Measurements from ENCODE around the gene LRRC36.
"Not testable (repeated sequence)": the region's sequence is repeated elsewhere in the genome, so short reads cannot be mapped to it uniquely, and the experiment has no call there.

DNA sequence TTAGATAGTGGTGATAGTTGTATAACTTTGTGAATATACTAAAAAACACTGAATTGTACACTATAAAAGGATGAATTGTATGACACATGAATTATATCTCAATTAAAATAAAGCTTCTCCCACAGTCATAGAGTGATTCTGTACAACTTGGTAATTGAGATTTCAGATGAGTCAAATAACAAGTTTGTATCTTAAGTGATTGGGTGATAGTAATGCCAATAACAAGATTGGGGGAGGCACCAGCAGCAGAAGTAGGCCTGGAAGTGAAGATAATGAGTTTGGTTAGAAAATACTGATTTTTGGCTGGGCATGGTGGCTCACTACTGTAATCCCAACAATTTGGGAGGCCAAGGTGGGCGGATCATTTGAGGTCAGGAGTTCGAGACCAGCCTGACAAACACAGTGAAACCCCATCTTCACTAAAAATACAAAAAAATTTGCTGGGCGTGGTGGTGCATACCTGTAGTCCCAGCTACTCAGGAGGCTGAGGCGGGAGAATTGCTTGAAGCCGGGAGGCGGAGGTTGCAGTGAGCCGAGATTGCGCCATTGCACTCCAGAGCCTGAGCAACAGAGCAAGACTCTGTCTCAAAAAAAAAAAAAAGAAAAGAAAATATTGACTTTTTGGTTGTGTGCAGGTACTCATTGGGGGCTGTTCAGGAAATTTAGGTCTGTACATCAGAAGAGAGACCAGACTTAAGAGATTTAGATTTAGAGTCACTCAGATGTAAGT is 33.1 kb downstream of the LRRC36 start:
- not testable (repeated sequence) for TF ChIP-seq POLR2A (IDR thresholded peaks at IDR 0.05; ENCODE audit: control extremely low read depth in 1 of 2, low read depth in 2 of 2, low read length in 2 of 2); EZH2 (IDR thresholded peaks at IDR 0.05; ENCODE audit: low read depth, low read length, severe bottlenecking); POLR2AphosphoS5 (IDR thresholded peaks at IDR 0.05; ENCODE audit: low read depth, low read length); MAFK (IDR thresholded peaks at IDR 0.05; ENCODE audit: low read depth, low read length); SP1 (IDR thresholded peaks at IDR 0.05; ENCODE audit: low read depth, low read length); BACH1 (IDR thresholded peaks at IDR 0.05; ENCODE audit: low read length); NRF1 (IDR thresholded peaks at IDR 0.05; ENCODE audit: low read depth, low read length); POU5F1 (IDR thresholded peaks at IDR 0.05; ENCODE audit: low read depth, low read length); EGR1 (IDR thresholded peaks at IDR 0.05; ENCODE audit: borderline replicate concordance, low read depth, low read length); SIRT6 (IDR thresholded peaks at IDR 0.05; ENCODE audit: low read length); GABPA (IDR thresholded peaks at IDR 0.05; ENCODE audit: borderline replicate concordance, insufficient read depth, low read length)
- TF ChIP-seq, protein P1, sequence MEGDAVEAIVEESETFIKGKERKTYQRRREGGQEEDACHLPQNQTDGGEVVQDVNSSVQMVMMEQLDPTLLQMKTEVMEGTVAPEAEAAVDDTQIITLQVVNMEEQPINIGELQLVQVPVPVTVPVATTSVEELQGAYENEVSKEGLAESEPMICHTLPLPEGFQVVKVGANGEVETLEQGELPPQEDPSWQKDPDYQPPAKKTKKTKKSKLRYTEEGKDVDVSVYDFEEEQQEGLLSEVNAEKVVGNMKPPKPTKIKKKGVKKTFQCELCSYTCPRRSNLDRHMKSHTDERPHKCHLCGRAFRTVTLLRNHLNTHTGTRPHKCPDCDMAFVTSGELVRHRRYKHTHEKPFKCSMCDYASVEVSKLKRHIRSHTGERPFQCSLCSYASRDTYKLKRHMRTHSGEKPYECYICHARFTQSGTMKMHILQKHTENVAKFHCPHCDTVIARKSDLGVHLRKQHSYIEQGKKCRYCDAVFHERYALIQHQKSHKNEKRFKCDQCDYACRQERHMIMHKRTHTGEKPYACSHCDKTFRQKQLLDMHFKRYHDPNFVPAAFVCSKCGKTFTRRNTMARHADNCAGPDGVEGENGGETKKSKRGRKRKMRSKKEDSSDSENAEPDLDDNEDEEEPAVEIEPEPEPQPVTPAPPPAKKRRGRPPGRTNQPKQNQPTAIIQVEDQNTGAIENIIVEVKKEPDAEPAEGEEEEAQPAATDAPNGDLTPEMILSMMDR (IDR thresholded peaks at IDR 0.05; ENCODE audit: control extremely low read depth in 1 of 3, insufficient read depth in 1 of 3, low read depth in 1 of 3, low read length in 3 of 3): not testable (repeated sequence)
- TF ChIP-seq, protein P2, sequence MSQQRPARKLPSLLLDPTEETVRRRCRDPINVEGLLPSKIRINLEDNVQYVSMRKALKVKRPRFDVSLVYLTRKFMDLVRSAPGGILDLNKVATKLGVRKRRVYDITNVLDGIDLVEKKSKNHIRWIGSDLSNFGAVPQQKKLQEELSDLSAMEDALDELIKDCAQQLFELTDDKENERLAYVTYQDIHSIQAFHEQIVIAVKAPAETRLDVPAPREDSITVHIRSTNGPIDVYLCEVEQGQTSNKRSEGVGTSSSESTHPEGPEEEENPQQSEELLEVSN (IDR thresholded peaks at IDR 0.05): not testable (repeated sequence)
